GM21360 (cell line): ENCODE results near the gene ZIC1.

Experiments used
- ATAC-seq: cut with Tn5 transposase; IDR thresholded peaks from one replicate; pipeline ENCODE4 v1.9.1; 2021; ENCODE audit warnings: mild to moderate bottlenecking, moderate library complexity; ENCODE audit not compliant: unreplicated experiment

The ZIC1 gene

GRCh38 chr3:147394884-147395225 lies 14.3 kb upstream of the ZIC1 start:
- no peak for ATAC-seq

- no peak for ATAC-seq
These were observed 13.1 kb upstream of the ZIC1 start for GRCh38 chr3:147395899-147396711.

GRCh38 chr3:147396712-147397046 lies 12.5 kb upstream of the ZIC1 start:
- ATAC-seq: no peak

- no peak for ATAC-seq
These were observed 11.8 kb upstream of the ZIC1 start for GRCh38 chr3:147397155-147397874.

GRCh38 chr3:147397875-147398812 lies 11.0 kb upstream of the ZIC1 start:
- no peak for ATAC-seq

- no peak for ATAC-seq
These were observed 10.2 kb upstream of the ZIC1 start for GRCh38 chr3:147398813-147399534.

GRCh38 chr3:147400111-147400510 lies 9.1 kb upstream of the ZIC1 start:
- ATAC-seq: no peak

GRCh38 chr3:147400999-147401398 lies 8.2 kb upstream of the ZIC1 start:
- no peak for ATAC-seq

GRCh38 chr3:147401421-147401820 lies 7.7 kb upstream of the ZIC1 start:
- no peak for ATAC-seq

- no peak for ATAC-seq
These were observed 7.0 kb upstream of the ZIC1 start for GRCh38 chr3:147402159-147402558.

GRCh38 chr3:147403511-147403910 lies 5.7 kb upstream of the ZIC1 start:
- no peak for ATAC-seq

GRCh38 chr3:147404000-147404799 lies 5.0 kb upstream of the ZIC1 start:
- no peak for ATAC-seq

- ATAC-seq: no peak
These were observed 4.3 kb upstream of the ZIC1 start for GRCh38 chr3:147404800-147405230.

- no peak for ATAC-seq
These were observed 3.7 kb upstream of the ZIC1 start for GRCh38 chr3:147405231-147406027.

- ATAC-seq: no peak
These were observed 2.9 kb upstream of the ZIC1 start, which contains the start of gene ZIC4 for GRCh38 chr3:147406028-147406931. TSS of gene ZIC4 (minus strand) at chr3:147406543. CDS start at chr3:147402797, 3,746 bp downstream.

- ATAC-seq: no peak
These were observed 2.1 kb upstream of the ZIC1 start for GRCh38 chr3:147407114-147407497.

GRCh38 chr3:147407498-147408187 lies 1.5 kb upstream of the ZIC1 start:
- ATAC-seq: no peak
